ENCODE data around the gene STEAP1.
A peak's percentile ranks its signal among the peaks of the same experiment; 100 is the strongest.
"Not testable (repeated sequence)": the region's sequence is repeated elsewhere in the genome, so short reads cannot be mapped to it uniquely, and the experiment has no call there.

Gene STEAP1

DNA sequence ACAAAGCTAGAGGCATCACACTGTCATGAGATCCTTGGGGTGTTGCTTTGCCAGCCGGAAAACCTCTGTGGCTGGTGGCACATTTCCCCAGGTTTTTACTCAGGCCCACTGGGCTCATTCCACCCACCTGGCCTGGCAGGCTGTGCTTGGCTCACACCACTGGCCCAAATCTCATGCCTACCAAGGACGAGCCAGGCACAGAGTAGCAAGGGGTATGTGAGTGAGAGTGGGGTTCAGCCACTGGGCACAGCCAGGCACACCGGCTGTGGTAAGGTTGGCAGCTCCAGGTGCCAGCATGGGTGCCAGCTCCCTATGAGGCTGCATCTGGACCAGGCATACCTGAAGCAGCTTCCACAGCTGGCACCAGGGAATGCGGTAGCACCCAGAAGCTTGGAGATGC lies 21.4 kb downstream of the STEAP1 start:
- DNase-seq = no peak

DNA sequence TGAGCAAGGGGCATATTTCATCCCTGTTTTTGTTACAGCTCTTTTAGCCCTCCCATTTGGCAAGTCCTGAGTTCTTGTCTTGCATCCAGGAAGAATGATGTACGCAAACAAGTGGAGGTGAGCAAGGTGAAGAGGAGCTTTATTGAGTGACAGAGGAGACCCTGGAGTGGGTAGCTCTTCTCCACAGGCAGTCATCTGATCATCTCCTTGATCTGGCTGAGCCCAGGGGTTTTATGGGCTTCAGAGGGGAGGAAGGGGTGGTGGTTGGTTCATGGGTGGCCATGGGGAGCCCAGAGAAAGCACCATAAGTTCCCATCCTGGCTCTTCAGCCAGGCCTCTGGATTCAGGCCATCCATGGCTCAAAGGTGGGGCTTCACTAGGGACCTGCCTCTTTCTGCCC lies 21.9 kb downstream of the STEAP1 start:
- DNase-seq = no peak

GRCh38 chr7:90178166-90178565 lies 23.9 kb downstream of the STEAP1 start:
- no peak for DNase-seq

DNA sequence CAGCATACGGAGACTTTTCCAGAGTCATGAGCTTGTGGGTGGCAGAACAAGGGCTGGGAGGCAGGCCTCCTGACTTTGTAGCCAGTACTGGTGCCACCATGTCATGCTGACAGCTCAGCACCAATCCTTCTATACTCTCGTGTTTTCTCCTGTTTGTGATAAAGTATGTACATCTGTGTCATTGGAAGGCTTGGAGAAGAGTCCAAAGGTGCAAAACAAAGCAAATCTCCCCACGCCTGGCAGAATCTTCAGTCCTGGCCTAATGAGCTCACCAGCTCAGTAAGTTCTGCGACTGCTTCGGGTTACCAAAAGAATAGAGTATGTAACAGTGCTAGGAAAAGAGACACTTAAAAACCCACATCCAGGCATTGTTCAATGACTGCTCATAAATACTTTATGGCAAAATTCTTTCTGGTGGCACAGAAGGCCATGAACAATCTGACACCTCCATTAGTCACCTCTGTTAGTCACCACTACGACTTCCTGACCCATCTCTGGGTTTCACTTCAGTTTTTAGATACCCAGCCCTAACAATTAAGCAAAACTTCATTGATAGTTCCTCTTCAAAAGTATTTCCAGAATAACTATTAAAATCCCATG lies 24.5 kb downstream of the STEAP1 start:
- peak; percentile 3 to 19 for DNase-seq

DNA sequence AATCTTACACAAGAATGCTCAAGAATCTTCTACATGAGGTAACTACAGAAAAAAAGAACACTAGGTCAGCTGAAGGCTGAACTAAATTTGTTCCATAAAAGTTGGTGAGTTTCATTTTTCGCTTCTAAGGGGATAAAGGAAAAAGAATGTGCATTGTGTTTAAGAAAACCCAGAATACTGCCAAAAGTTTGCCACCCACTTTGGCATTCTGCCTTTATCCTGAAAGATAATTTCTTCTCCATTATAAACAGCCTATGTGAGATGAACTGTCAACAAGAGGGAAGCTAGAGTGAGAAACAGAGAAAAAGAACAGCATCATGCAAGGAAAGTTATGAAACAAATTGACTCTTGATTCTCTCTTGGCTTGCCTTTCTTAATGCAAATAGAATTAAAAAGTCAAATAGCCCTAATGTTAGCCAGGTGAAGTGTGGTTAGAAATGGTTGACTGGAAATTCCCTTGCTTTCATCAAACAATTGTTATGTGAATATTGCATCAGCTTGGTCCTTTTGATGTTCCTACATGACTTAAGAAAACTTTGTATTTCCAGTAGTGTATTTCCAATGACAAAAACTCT lies 25.8 kb downstream of the STEAP1 start:
- no peak for DNase-seq

DNA sequence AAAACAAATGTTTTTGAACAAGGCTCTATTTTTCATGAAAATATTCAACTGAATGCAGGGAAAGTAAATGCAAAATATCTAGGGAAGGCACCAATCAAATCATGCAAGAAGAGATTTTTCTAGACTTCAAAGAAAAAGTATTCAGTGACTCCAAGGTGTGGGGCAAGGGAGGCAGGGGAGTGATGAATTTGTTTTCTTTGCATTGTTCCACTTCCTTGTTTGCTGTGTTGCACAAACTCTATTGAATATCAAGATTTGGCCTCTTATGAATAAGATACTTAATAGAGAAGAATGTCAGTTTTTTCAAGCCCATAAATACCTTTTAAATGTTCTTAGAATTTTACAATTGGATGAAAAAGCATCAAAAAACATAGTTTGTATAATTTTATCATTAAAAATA lies 26.4 kb downstream of the STEAP1 start:
- no peak for DNase-seq

DNA sequence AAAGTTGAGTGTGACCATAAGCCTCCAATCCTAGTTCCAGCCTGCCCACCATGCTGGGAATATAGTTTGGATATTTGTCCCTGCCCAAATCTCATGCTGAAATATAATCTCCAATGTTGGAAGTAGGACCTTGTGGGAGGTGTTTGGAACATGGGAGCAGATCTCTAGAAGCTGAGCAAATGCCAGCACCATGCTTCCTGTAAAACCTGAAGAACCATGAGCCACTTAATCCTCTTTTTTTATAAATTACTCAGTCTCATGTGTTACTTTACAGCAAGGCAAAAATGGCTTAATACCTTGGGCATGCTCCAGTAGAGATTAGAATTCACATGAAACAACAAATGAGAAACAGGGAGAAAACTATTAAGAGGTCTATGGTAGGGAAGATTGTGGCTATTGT lies 27.2 kb downstream of the STEAP1 start:
- DNase-seq = no peak

GRCh38 chr7:90186290-90186689 lies 32.0 kb downstream of the STEAP1 start:
- not testable (repeated sequence) for DNase-seq

GRCh38 chr7:90187507-90188050 lies 33.3 kb downstream of the STEAP1 start:
- DNase-seq = no peak

GRCh38 chr7:90188281-90188680 lies 34.0 kb downstream of the STEAP1 start:
- DNase-seq = no peak

DNA sequence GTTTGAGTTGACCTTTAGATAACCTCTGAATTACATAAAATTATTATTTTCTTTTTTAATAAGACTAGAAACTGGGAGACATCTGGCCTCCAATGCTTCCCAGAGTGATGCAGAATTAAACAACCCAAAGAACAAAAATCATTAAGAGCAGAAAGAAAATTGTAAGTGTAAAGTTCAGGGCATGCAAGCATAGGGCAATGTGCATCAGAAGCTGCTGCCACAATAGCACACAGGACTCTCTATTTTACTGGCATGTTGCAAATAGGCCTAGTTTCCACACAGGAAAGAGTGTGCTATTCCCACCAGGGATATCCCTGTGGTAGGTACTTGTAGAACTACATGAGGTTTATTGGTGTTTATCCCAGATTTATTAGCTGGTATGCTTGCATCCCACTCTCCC lies 36.7 kb downstream of the STEAP1 start:
- DNase-seq = no peak

- DNase-seq = no peak
These were observed 37.4 kb downstream of the STEAP1 start for GRCh38 chr7:90191648-90192047.

DNA sequence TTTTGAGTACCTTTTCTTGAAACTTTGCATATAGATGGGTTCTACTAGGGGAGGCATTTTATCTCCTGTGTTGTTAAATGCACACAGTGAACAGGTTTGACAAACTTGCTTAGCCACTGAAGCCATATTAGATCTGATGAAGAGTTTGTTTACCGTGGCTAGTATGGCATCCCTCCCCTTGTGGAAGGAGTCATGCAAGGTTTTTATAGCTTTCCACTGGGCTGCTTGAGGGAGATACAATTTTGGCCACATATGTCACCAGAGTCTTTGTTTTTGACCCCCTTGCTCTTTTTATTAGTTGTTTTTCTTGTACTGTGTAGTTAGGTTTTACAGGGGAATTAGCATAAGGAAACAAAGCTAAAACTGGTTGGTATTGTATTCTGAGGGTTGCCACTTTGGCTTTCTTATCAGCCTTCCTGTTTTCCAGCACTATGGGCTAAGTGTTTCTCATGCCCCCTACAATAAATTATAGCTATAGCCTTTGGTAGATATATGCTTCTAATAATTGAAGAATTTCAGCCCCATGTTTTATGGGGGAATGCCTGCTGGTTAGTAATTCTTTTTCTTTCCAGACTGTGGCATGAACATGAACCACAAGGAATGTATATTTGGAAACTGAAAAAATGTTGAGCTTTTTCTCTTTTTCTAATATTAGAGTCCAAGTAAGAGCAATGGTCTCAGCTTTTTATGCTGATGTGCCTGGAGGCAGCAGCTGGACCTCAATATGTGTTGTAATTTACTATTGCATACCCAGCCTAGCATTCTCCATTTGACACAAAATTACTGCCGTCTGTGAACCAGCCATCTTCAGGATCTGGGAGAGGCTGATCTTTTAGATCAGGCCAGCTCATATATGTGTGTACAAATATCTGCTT lies 38.8 kb downstream of the STEAP1 start:
- no peak for DNase-seq

GRCh38 chr7:90194911-90195809 lies 40.9 kb downstream of the STEAP1 start:
- DNase-seq = no peak

- DNase-seq = no peak
These were observed 47.4 kb downstream of the STEAP1 start for GRCh38 chr7:90201500-90202195.

- DNase-seq = no peak
These were observed 53.7 kb downstream of the STEAP1 start for GRCh38 chr7:90207956-90208355.

- DNase-seq = no peak
These were observed 55.5 kb downstream of the STEAP1 start for GRCh38 chr7:90209776-90210175.

DNA sequence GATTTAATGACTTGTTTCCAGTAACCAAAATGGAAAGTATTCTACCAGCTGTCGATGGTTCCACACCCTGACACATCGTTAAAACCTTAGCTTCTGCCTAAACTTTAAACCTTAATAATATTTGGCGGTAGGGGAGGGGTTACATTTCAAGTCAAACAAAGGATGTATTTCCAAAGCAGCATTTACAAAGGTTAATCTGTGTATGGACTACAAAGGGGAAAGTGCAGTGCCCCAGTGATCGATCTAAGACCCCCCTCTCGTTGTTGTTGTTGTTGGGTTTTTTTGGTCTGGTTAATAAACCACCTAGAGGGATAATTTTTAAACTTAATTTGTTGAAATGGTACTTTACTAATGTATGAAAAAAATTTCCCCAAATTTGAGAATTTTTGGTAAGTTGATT lies 56.2 kb downstream of the STEAP1 start:
- no peak for DNase-seq

DNA sequence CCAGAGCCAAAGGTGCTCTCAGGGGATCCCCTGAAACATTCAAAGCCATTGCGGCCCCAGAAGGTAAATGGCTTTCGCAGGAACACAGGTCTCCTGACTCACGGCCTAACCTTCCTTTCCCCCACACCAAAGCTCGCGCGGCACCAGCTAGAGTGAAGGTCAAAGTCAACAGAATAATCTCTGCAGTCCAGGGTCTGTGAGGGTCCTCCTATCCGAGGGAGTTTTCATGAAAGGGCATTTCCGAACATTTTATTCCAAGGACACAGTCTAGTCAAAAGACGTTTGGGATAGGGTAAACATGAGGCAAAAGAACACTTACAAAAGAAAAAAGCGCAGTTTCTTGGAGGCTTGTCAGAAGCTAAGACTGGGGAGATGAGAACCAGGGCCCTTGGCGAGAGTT lies 56.7 kb downstream of the STEAP1 start:
- no peak for DNase-seq

DNA sequence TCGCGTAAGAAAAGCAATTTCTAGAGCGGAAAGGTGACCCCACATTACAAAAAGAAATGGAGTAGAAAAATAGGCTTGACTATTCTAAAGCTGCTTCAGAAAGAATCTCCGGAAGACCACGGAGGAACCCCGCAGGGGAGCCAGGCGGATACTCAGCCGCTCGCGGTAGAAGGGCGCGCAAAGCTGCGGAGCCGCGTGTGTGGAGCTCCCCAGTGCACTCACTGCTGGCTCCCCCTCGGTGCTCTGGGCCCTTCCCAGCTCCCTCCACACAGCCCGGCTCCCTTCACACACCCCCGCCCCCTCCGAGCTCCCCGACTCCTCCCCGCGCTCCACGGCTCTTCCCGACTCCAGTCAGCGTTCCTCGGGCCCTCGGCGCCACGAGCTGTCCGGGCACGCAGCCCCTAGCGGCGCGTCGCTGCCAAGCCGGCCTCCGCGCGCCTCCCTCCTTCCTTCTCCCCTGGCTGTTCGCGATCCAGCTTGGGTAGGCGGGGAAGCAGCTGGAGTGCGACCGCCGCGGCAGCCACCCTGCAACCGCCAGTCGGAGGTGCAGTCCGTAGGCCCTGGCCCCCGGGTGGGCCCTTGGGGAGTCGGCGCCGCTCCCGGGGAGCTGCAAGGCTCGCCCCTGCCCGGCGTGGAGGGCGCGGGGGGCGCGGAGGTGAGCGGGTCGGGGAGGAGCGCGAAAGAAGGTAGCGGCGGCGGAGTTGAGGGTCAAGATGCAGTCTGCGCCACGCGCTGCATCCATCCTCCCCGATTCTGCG lies 57.3 kb downstream of the STEAP1 start, which contains the start of gene STEAP2:
TSS of gene STEAP2 (plus strand) at position 350 of the 758 bp plus-strand sequence. CDS start 13,343 bp downstream, outside the sequence.
- DNase-seq = peak; percentile 44 to 48

DNA sequence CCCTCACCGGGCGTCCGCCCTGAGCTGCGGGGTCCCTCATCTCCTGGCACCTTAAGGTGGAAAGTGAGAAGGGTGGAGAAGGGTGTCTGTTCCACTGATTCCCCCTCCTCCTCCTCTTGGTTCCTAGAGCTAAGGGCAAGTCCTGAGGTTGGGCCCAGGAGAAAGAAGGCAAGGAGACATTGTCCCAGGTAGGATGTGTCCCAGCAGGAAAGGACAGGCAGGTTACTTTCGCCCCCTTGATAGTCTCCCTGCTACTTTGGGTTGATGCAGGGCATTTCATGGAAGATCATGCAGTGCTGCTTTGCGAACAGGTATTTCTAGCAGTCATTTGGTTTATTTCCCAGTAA lies 57.9 kb downstream of the STEAP1 start:
- DNase-seq = no peak
